Measurements from ENCODE around the gene PLEKHA5. TPM values are rescaled to one million over a fixed set of nuclear protein-coding genes. Genes with fewer than 3 reads are reported as not detected.

Gene PLEKHA5
- polyA plus RNA-seq, 1 of the 3 experiments (the other 2 are of a cell fraction) = 7.1 TPM

DNA sequence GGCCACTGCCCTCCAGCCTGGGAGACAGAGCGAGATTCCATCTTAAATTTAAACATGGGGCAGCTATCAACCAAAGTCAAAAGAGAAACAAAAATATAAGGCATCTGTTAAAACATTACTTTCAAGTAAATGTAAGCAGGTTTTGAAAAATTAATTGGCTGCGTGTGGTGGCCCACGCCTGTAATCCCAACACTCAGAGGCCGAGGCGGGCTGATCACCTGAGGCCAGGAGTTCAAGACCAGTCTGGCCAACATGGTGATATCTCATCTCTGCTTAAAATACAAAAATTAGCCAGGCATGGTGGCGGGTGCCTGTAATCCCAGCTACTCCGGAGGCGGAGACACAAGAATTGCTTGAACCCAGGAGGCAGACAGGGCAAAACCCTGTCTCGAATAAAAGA is 82.7 kb downstream of the PLEKHA5 start:
- Histone ChIP-seq H3K79me2 (ENCODE audit: insufficient read depth) (no peaks in the 10 kb centered on the region), H2AFZ (ENCODE audit: low read depth) (no peak overlapping the region), H3K27me3 (ENCODE audit: insufficient read depth) (no peaks in the 10 kb centered on the region), H3K4me3 (ENCODE audit: low read depth in 2 of 2, low read length in 1 of 2) (no peak overlapping the region), H3K27ac (ENCODE audit: low read depth in 2 of 2, low read length in 1 of 2) (no peak overlapping the region), H3K9me3 (no peaks in the 10 kb centered on the region; the same call in 1 of the 2 replicates), H3K4me1 (ENCODE audit: control insufficient read depth in 1 of 2, insufficient read depth in 2 of 2, low read depth in 1 of 2, low read length in 1 of 2) (no peaks in the 10 kb centered on the region), H3K9me2 (no peaks in the 10 kb centered on the region), H3K36me3 (replicated peaks in 1 of 2; ENCODE audit: control insufficient read depth in 1 of 2, insufficient read depth in 2 of 2, low read length in 1 of 2) (peaks cover 0 to 4% of the 10 kb centered on the region in 2 experiments), H3K4me2 (no peak overlapping the region), H4K20me1 (ENCODE audit: insufficient read depth) (no peaks in the 10 kb centered on the region), H3K9ac (no peak overlapping the region), H3F3A (replicated peaks; ENCODE audit: insufficient read depth) (no peaks in the 10 kb centered on the region)
- ChIA-PET CTCF (interaction anchor here (0.9 kb wide), 1 partner anchor 286 kb away, joined by 3 read pairs; no protein-coding TSS in a partner anchor), POLR2A (no interaction called here)
- DNase-seq = no peak
- 97% methylated on average over 9 of the region's 9 CpGs for WGBS (ENCODE audit: low lambda C conversion rate)
- TF ChIP-seq EP300 (IDR thresholded peaks at IDR 0.05; ENCODE audit: borderline replicate concordance in 1 of 2, low read depth in 1 of 2, low read length in 1 of 2) (no peak), GATA2 (CRISPR knock-in tag; IDR thresholded peaks at IDR 0.05) (no peak)
- TF ChIP-seq, protein P1, sequence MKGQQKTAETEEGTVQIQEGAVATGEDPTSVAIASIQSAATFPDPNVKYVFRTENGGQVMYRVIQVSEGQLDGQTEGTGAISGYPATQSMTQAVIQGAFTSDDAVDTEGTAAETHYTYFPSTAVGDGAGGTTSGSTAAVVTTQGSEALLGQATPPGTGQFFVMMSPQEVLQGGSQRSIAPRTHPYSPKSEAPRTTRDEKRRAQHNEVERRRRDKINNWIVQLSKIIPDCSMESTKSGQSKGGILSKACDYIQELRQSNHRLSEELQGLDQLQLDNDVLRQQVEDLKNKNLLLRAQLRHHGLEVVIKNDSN (IDR thresholded peaks at IDR 0.05; ENCODE audit: borderline replicate concordance, low read depth) = no peak

DNA sequence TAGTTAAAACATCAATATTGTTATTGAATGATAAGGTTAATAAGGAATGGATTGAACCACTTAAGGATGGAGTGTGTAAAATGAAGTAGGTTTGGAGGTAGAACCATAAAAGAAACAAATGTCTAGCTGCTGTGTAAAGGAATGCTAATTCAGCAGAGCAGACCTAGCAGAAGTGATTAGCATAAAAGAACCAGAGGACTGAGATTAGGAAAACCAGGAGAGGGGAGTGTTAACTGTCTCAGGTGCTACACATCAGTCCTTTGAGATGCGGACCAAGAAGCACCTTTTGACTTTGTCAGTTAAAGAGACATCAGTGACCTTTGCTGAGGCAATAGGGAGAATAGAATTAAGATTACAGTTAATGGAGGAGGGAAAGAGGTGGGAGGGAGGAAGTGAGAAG is 84.5 kb downstream of the PLEKHA5 start:
- TF ChIP-seq GABPA (IDR thresholded peaks at IDR 0.05; ENCODE audit: low read depth) (no peak), MXI1 (IDR thresholded peaks at IDR 0.05; ENCODE audit: low read depth, low read length) (no peak), FOXM1 (IDR thresholded peaks at IDR 0.05; ENCODE audit: low read depth) (no peak), TEAD4 (IDR thresholded peaks at IDR 0.05; ENCODE audit: borderline replicate concordance, insufficient read depth) (no peak), FOSL2 (IDR thresholded peaks at IDR 0.05; ENCODE audit: borderline replicate concordance, low read depth) (no peak), RFX5 (IDR thresholded peaks at IDR 0.05; ENCODE audit: low read length) (no peak), RXRA (IDR thresholded peaks at IDR 0.05; ENCODE audit: borderline replicate concordance, low read depth) (no peak), GATA2 (CRISPR knock-in tag; IDR thresholded peaks at IDR 0.05) (no peak), ELF1 (IDR thresholded peaks at IDR 0.05) (no peak), JUND (IDR thresholded peaks at IDR 0.05) (no peak), TAF1 (IDR thresholded peaks at IDR 0.05; ENCODE audit: borderline replicate concordance, low read depth, low read length) (no peak), EP300 (IDR thresholded peaks at IDR 0.05; ENCODE audit: borderline replicate concordance in 1 of 2, low read depth in 1 of 2, low read length in 1 of 2) (no peak), NRF1 (IDR thresholded peaks at IDR 0.05; ENCODE audit: low read depth, low read length) (no peak)
- TF ChIP-seq, protein P2, sequence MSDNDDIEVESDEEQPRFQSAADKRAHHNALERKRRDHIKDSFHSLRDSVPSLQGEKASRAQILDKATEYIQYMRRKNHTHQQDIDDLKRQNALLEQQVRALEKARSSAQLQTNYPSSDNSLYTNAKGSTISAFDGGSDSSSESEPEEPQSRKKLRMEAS (IDR thresholded peaks at IDR 0.05; ENCODE audit: low read depth) = no peak
- TF ChIP-seq, protein P3, sequence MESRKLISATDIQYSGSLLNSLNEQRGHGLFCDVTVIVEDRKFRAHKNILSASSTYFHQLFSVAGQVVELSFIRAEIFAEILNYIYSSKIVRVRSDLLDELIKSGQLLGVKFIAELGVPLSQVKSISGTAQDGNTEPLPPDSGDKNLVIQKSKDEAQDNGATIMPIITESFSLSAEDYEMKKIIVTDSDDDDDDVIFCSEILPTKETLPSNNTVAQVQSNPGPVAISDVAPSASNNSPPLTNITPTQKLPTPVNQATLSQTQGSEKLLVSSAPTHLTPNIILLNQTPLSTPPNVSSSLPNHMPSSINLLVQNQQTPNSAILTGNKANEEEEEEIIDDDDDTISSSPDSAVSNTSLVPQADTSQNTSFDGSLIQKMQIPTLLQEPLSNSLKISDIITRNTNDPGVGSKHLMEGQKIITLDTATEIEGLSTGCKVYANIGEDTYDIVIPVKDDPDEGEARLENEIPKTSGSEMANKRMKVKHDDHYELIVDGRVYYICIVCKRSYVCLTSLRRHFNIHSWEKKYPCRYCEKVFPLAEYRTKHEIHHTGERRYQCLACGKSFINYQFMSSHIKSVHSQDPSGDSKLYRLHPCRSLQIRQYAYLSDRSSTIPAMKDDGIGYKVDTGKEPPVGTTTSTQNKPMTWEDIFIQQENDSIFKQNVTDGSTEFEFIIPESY (IDR thresholded peaks at IDR 0.05; ENCODE audit: borderline replicate concordance, low read depth) = no peak
- TF ChIP-seq, protein P4, sequence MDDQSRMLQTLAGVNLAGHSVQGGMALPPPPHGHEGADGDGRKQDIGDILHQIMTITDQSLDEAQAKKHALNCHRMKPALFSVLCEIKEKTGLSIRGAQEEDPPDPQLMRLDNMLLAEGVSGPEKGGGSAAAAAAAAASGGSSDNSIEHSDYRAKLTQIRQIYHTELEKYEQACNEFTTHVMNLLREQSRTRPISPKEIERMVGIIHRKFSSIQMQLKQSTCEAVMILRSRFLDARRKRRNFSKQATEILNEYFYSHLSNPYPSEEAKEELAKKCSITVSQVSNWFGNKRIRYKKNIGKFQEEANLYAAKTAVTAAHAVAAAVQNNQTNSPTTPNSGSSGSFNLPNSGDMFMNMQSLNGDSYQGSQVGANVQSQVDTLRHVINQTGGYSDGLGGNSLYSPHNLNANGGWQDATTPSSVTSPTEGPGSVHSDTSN (IDR thresholded peaks at IDR 0.05) = no peak
- Histone ChIP-seq H2AFZ (ENCODE audit: low read depth) (no peak overlapping the region), H3K4me3 (ENCODE audit: low read depth in 2 of 2, low read length in 1 of 2) (no peak overlapping the region), H3K9ac (no peak overlapping the region), H3K9me3 (no peaks in the 10 kb centered on the region; the same call in 1 of the 2 replicates), H3K4me2 (no peak overlapping the region), H3K79me2 (ENCODE audit: insufficient read depth) (no peaks in the 10 kb centered on the region), H3K9me2 (no peaks in the 10 kb centered on the region), H4K20me1 (ENCODE audit: insufficient read depth) (no peaks in the 10 kb centered on the region), H3K27me3 (ENCODE audit: insufficient read depth) (no peaks in the 10 kb centered on the region), H3K36me3 (replicated peaks in 1 of 2; ENCODE audit: control insufficient read depth in 1 of 2, insufficient read depth in 2 of 2, low read length in 1 of 2) (peaks cover 0 to 4% of the 10 kb centered on the region in 2 experiments), H3K4me1 (ENCODE audit: control insufficient read depth in 1 of 2, insufficient read depth in 2 of 2, low read depth in 1 of 2, low read length in 1 of 2) (no peaks in the 10 kb centered on the region; a peak in 1 of 4 replicates), H3F3A (replicated peaks; ENCODE audit: insufficient read depth) (no peaks in the 10 kb centered on the region), H3K27ac (ENCODE audit: low read depth in 2 of 2, low read length in 1 of 2) (peak overlapping the region in 1 of 2 experiments; percentile 35; a peak in 1 of 4 replicates)
- DNase-seq = no peak
- POLR2A ChIA-PET = no interaction called here
- CTCF ChIA-PET = no interaction called here
- WGBS (ENCODE audit: low lambda C conversion rate) = 100% methylated on average over 1 of the region's 1 CpG
